Measurements from ENCODE around the gene METTL14. TPM values are rescaled to one million over a fixed set of nuclear protein-coding genes. Genes with fewer than 3 reads are reported as not detected.

The METTL14 gene
- polyA plus RNA-seq, 3 donors, result 6.6 to 19.2 (median 8.2) TPM

DNA sequence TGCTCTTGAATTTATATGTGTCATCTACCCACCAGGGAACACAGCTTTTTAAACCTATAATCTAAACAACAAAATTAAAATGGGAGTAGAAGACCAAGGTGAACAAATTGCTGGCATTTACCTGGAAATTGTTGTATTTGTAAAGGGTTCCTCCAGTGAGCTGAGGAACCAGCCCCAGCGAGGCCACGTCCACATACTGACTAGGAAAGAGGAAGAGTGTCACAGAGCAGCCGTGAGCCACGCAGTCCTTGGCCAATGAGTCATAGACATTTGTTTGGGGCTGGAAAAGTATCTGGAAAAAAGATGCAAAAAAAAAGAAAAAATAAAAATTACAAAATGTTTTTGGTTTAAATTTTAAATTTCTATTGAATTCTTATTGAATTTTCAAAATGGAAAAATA, 58.7 kb downstream of the METTL14 start:
- Histone ChIP-seq H3K9me3 (replicated peaks in 1 of 2; ENCODE audit: control insufficient read depth in 1 of 2, insufficient read depth in 1 of 2, low read length in 2 of 2) (no peaks in the 10 kb centered on the region), H3K79me2 (ENCODE audit: insufficient read depth, low read length) (no peaks in the 10 kb centered on the region), H3K9ac (ENCODE audit: insufficient read depth, low read length, poor library complexity, severe bottlenecking) (no peak overlapping the region), H3K36me3 (replicated peaks in 1 of 2; ENCODE audit: control insufficient read depth in 1 of 2, insufficient read depth in 2 of 2, low read length in 2 of 2) (peaks cover 64 to 92% of the 10 kb centered on the region in 2 donors), H3K4me3 (replicated peaks in 1 of 3; ENCODE audit: low read depth in 2 of 3, low read length in 3 of 3) (no peak overlapping the region), H3K4me2 (replicated peaks; ENCODE audit: extremely low read depth, low read length, poor library complexity, severe bottlenecking) (no peak overlapping the region), H2AFZ (ENCODE audit: insufficient read depth, low read depth, low read length, poor library complexity, severe bottlenecking) (no peak overlapping the region), H3K27ac (ENCODE audit: low read depth in 1 of 2, low read length in 2 of 2) (peak overlapping the region in 1 of 2 donors; percentile 59), H3K4me1 (ENCODE audit: control insufficient read depth in 1 of 2, insufficient read depth in 2 of 2, low read length in 2 of 2) (no peaks in the 10 kb centered on the region), H3K27me3 (ENCODE audit: control insufficient read depth in 2 of 2, insufficient read depth in 2 of 2, low read length in 2 of 2) (no peaks in the 10 kb centered on the region), H4K20me1 (ENCODE audit: insufficient read depth, low read length) (no peaks in the 10 kb centered on the region)
- 33% methylated on average over 2 of the region's 4 CpGs for WGBS (ENCODE audit: insufficient coverage)
- TF ChIP-seq, protein P1, sequence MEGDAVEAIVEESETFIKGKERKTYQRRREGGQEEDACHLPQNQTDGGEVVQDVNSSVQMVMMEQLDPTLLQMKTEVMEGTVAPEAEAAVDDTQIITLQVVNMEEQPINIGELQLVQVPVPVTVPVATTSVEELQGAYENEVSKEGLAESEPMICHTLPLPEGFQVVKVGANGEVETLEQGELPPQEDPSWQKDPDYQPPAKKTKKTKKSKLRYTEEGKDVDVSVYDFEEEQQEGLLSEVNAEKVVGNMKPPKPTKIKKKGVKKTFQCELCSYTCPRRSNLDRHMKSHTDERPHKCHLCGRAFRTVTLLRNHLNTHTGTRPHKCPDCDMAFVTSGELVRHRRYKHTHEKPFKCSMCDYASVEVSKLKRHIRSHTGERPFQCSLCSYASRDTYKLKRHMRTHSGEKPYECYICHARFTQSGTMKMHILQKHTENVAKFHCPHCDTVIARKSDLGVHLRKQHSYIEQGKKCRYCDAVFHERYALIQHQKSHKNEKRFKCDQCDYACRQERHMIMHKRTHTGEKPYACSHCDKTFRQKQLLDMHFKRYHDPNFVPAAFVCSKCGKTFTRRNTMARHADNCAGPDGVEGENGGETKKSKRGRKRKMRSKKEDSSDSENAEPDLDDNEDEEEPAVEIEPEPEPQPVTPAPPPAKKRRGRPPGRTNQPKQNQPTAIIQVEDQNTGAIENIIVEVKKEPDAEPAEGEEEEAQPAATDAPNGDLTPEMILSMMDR (IDR thresholded peaks at IDR 0.05), result no peak
- Mint-ChIP-seq H3K27me3 (ENCODE audit: low read depth in 3 of 3) (no peaks in the 10 kb centered on the region), H3K27ac (peak overlapping the region in 3 of 7 donors; percentile 54 to 71 (median 55)), H3K9me3 (no peaks in the 10 kb centered on the region), H3K4me3 (no peak overlapping the region), H3K4me1 (no peaks in the 10 kb centered on the region), H3K36me3 (peaks cover 70 to 86% of the 10 kb centered on the region in 2 donors)
- intact Hi-C loops (cut with micrococcal nuclease), result no loop called here
- peak in 1 of 3 donors; percentile 9 for DNase-seq

DNA sequence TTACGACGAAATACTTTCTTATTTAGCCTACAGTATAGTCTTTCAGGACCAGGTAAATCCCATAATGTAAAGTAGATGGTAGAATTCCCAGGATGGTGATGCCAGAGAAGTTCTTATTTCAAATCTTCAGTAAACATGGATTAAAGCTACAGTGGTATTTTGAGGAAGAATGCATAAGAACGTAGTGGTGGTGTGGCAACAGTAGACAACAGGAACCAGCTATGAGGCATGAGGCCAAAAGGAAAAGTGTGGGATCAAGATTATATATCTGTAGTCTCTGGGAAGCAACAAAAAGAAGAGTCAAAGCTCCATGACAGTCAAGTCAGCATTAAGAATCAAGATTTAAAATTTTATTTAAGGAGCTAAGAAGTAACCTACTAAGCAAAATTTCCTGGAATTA, 60.2 kb downstream of the METTL14 start:
- no peak overlapping the region for H3K4me3 Mint-ChIP-seq
- Histone ChIP-seq H3K4me3 (replicated peaks in 1 of 3; ENCODE audit: low read depth in 2 of 3, low read length in 3 of 3) (no peak overlapping the region), H3K79me2 (ENCODE audit: insufficient read depth, low read length) (no peaks in the 10 kb centered on the region), H3K4me1 (ENCODE audit: control insufficient read depth in 1 of 2, insufficient read depth in 2 of 2, low read length in 2 of 2) (no peaks in the 10 kb centered on the region), H3K36me3 (replicated peaks in 1 of 2; ENCODE audit: control insufficient read depth in 1 of 2, insufficient read depth in 2 of 2, low read length in 2 of 2) (peaks cover 60 to 92% of the 10 kb centered on the region in 2 donors), H4K20me1 (ENCODE audit: insufficient read depth, low read length) (no peaks in the 10 kb centered on the region), H3K9me3 (replicated peaks in 1 of 2; ENCODE audit: control insufficient read depth in 1 of 2, insufficient read depth in 1 of 2, low read length in 2 of 2) (no peaks in the 10 kb centered on the region), H3K9ac (ENCODE audit: insufficient read depth, low read length, poor library complexity, severe bottlenecking) (no peak overlapping the region), H3K4me2 (replicated peaks; ENCODE audit: extremely low read depth, low read length, poor library complexity, severe bottlenecking) (no peak overlapping the region), H3K27ac (ENCODE audit: low read depth in 1 of 2, low read length in 2 of 2) (peak overlapping the region in 1 of 2 donors; percentile 44), H3K27me3 (ENCODE audit: control insufficient read depth in 2 of 2, insufficient read depth in 2 of 2, low read length in 2 of 2) (no peaks in the 10 kb centered on the region), H2AFZ (ENCODE audit: insufficient read depth, low read depth, low read length, poor library complexity, severe bottlenecking) (no peak overlapping the region)
- H3K4me1 Mint-ChIP-seq, result no peaks in the 10 kb centered on the region
- DNase-seq, result no peak
- TF ChIP-seq, protein P1 (IDR thresholded peaks at IDR 0.05), result no peak
- peaks cover 59 to 77% of the 10 kb centered on the region in 2 donors for H3K36me3 Mint-ChIP-seq
- no peaks in the 10 kb centered on the region for H3K9me3 Mint-ChIP-seq
- intact Hi-C loops (cut with micrococcal nuclease), result no loop called here
- 0% methylated on average over 1 of the region's 3 CpGs for WGBS (ENCODE audit: insufficient coverage)
- no peaks in the 10 kb centered on the region for H3K27me3 Mint-ChIP-seq (ENCODE audit: low read depth in 3 of 3)
- peak overlapping the region in 1 of 7 donors; percentile 35 for H3K27ac Mint-ChIP-seq
